Measurements from ENCODE around the gene PTPN4. TPM values are rescaled to one million over a fixed set of nuclear protein-coding genes. Genes with fewer than 3 reads are reported as not detected.

The PTPN4 gene
- total RNA-seq, 1 experiment from 2014 or later: 42.2 TPM

DNA sequence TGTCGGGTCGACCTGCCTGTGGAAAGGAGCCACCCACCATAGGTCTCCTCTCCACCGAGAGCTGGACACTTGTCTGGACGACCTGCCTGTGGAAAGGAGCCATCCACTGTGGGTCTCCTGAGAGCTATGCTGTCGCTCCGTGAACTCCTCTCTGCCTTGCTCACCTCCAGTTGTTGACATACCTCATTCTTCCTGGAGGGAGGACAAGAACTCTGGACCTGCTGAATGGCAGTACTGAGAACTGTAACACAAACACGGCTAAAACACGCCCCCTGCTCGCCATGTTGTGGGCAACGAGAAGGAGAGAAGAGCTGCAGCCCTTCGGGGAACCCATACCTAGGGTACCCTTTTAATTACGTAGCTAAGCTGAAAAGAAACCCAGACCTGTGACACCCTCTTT lies 77.6 kb downstream of the PTPN4 start:
- Histone ChIP-seq H3K4me1 (ENCODE audit: insufficient read depth, low read length, poor library complexity, severe bottlenecking) (peaks cover 14% of the 10 kb centered on the region), H3K27ac (ENCODE audit: low read depth, low read length, poor library complexity, severe bottlenecking) (no peak overlapping the region), H3K4me3 (ENCODE audit: low read depth, low read length, poor library complexity, severe bottlenecking) (no peak overlapping the region), H3K36me3 (ENCODE audit: insufficient read depth, low read length, poor library complexity, severe bottlenecking) (no peaks in the 10 kb centered on the region), H3K9me3 (ENCODE audit: low read depth, low read length, poor library complexity, severe bottlenecking) (no peaks in the 10 kb centered on the region), H3K27me3 (replicated peaks; ENCODE audit: insufficient read depth, low read depth, low read length, poor library complexity) (no peaks in the 10 kb centered on the region)
- no TSS peak for BruUV-seq (replicated peaks)
- ChIA-PET CTCF (no interaction called here), POLR2A (ENCODE audit: low non-redundant PET) (no interaction called here)
- DNase-seq (ENCODE audit: low spot score): no peak
- intact Hi-C loops (cut with micrococcal nuclease; ENCODE audit: unreplicated experiment): no loop called here
- TF ChIP-seq EZH2 (IDR thresholded peaks at IDR 0.05; ENCODE audit: borderline replicate concordance, low read depth, low read length, poor library complexity, severe bottlenecking) (no peak), CTCF (conservative IDR thresholded peaks at IDR 0.05; ENCODE audit: low read depth, low read length) (no peak)

DNA sequence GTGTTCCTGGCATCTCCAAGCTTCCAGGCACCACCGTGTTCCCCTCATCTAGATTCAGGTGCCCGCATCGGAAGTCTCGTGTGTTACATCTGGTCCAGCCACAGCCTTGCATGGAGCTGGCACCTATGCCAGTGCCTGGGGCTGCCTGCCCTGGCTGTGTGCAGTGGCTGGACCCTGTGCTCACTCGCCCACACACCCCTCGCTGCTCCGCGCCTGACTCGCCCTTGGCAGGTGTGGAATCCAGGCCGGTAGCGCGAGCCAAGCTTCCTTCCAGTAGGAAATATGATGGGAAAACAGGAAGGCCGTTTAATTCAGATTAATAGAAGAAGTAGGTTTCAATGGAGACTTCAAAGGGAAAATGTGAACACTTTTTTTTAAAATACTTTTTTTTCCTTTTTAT lies 78.0 kb downstream of the PTPN4 start:
- H3K9me3 ChIP-seq (ENCODE audit: low read depth, low read length, poor library complexity, severe bottlenecking): no peaks in the 10 kb centered on the region
- no peaks in the 10 kb centered on the region for H3K27me3 ChIP-seq (replicated peaks; ENCODE audit: insufficient read depth, low read depth, low read length, poor library complexity)
- no peak overlapping the region for H3K27ac ChIP-seq (ENCODE audit: low read depth, low read length, poor library complexity, severe bottlenecking)
- no TSS peak for BruUV-seq (replicated peaks)
- no peak for DNase-seq (ENCODE audit: low spot score)
- ChIA-PET POLR2A (ENCODE audit: low non-redundant PET) (no interaction called here), CTCF (no interaction called here)
- intact Hi-C loops (cut with micrococcal nuclease; ENCODE audit: unreplicated experiment): no loop called here
- H3K4me1 ChIP-seq (ENCODE audit: insufficient read depth, low read length, poor library complexity, severe bottlenecking): peaks cover 14% of the 10 kb centered on the region
- TF ChIP-seq EZH2 (IDR thresholded peaks at IDR 0.05; ENCODE audit: borderline replicate concordance, low read depth, low read length, poor library complexity, severe bottlenecking): no peak
- TF ChIP-seq CTCF (conservative IDR thresholded peaks at IDR 0.05; ENCODE audit: low read depth, low read length): no peak
- no peaks in the 10 kb centered on the region for H3K36me3 ChIP-seq (ENCODE audit: insufficient read depth, low read length, poor library complexity, severe bottlenecking)
- no peak overlapping the region for H3K4me3 ChIP-seq (ENCODE audit: low read depth, low read length, poor library complexity, severe bottlenecking)

GRCh38 chr2:119838179-119838578 lies 78.5 kb downstream of the PTPN4 start:
- TF ChIP-seq CTCF (conservative IDR thresholded peaks at IDR 0.05; ENCODE audit: low read depth, low read length) (no peak), EZH2 (IDR thresholded peaks at IDR 0.05; ENCODE audit: borderline replicate concordance, low read depth, low read length, poor library complexity, severe bottlenecking) (no peak)
- POLR2A ChIA-PET (ENCODE audit: low non-redundant PET): no interaction called here
- Histone ChIP-seq H3K27ac (ENCODE audit: low read depth, low read length, poor library complexity, severe bottlenecking) (no peak overlapping the region), H3K9me3 (ENCODE audit: low read depth, low read length, poor library complexity, severe bottlenecking) (no peaks in the 10 kb centered on the region), H3K27me3 (replicated peaks; ENCODE audit: insufficient read depth, low read depth, low read length, poor library complexity) (no peaks in the 10 kb centered on the region), H3K4me3 (ENCODE audit: low read depth, low read length, poor library complexity, severe bottlenecking) (no peak overlapping the region), H3K36me3 (ENCODE audit: insufficient read depth, low read length, poor library complexity, severe bottlenecking) (no peaks in the 10 kb centered on the region), H3K4me1 (ENCODE audit: insufficient read depth, low read length, poor library complexity, severe bottlenecking) (peaks cover 14% of the 10 kb centered on the region)
- DNase-seq (ENCODE audit: low spot score): no peak
- CTCF ChIA-PET: no interaction called here
- BruUV-seq (replicated peaks): no TSS peak
- intact Hi-C loops (cut with micrococcal nuclease; ENCODE audit: unreplicated experiment): no loop called here

Data from A673 (cell line).